ENCODE measurements around the gene RS1.

GRCh38 chrX:18654875-18655836, 16.8 kb downstream of the RS1 start:
- TF ChIP-seq CTCF (conservative IDR thresholded peaks at IDR 0.05; ENCODE audit: low read length) (no peak), EZH2phosphoT487 (IDR thresholded peaks at IDR 0.05; ENCODE audit: borderline replicate concordance, low read depth, low read length) (no peak)
